ENCODE results near the gene BAHCC1. TPM values are rescaled to one million over a fixed set of nuclear protein-coding genes. Genes with fewer than 3 reads are reported as not detected.

Gene BAHCC1
- total and polyA plus RNA-seq, 2 donors (not counting 3 experiments of a cell fraction or from before 2014, with no cell fraction given) = 4.7 to 11.6 TPM

GRCh38 chr17:81404558-81405165, 9.4 kb downstream of the BAHCC1 start:
- FAIRE-seq (no peak), DNase-seq (ENCODE audit: low read depth, low spot score) (no peak)
- Histone ChIP-seq H3K36me3 (ENCODE audit: control insufficient read depth in 2 of 2, extremely low read depth in 1 of 2, insufficient read depth in 2 of 2, low read length in 2 of 2) (no peaks in the 10 kb centered on the region), H3K27me3 (ENCODE audit: control insufficient read depth in 2 of 2, insufficient read depth in 2 of 2, low read length in 2 of 2) (no peaks in the 10 kb centered on the region), H2AFZ (ENCODE audit: low read depth, low read length) (no peak overlapping the region), H3K4me2 (ENCODE audit: insufficient read depth, low read length) (no peak overlapping the region), H3K9me1 (replicated peaks; ENCODE audit: control insufficient read depth, extremely low read depth, insufficient read depth, low read length) (no peaks in the 10 kb centered on the region), H3K9me3 (replicated peaks; ENCODE audit: control insufficient read depth, insufficient read depth, low read length) (no peaks in the 10 kb centered on the region), H3K9ac (replicated peaks; ENCODE audit: extremely low read depth, insufficient read depth, low read length) (no peak overlapping the region), H3K4me1 (ENCODE audit: control insufficient read depth, extremely low read depth, insufficient read depth, low read length) (peaks cover 15% of the 10 kb centered on the region), H3K27ac (ENCODE audit: insufficient read depth, low read depth, low read length) (no peak overlapping the region), H3K79me2 (ENCODE audit: control insufficient read depth, insufficient read depth, low read length) (peaks cover 15% of the 10 kb centered on the region), H3K4me3 (replicated peaks in 1 of 3; ENCODE audit: insufficient read depth in 1 of 3, low read depth in 1 of 3, low read length in 3 of 3) (no peak overlapping the region), H4K20me1 (replicated peaks; ENCODE audit: control insufficient read depth, extremely low read depth, insufficient read depth, low read length) (no peaks in the 10 kb centered on the region)
- no TSS peak for BruUV-seq (replicated peaks)
- TF ChIP-seq GATA2 (IDR thresholded peaks at IDR 0.05; ENCODE audit: insufficient read depth, insufficient read length, low read depth, low read length) = no peak
- TF ChIP-seq, protein P1, sequence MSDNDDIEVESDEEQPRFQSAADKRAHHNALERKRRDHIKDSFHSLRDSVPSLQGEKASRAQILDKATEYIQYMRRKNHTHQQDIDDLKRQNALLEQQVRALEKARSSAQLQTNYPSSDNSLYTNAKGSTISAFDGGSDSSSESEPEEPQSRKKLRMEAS (IDR thresholded peaks at IDR 0.05; ENCODE audit: insufficient read depth, insufficient read length) = no peak
- TF ChIP-seq EZH2 (IDR thresholded peaks at IDR 0.05; ENCODE audit: borderline replicate concordance, low read depth, low read length, severe bottlenecking) = no peak
- TF ChIP-seq POLR2A (IDR thresholded peaks at IDR 0.05; ENCODE audit: low read depth, low read length) = no peak
- TF ChIP-seq POLR2AphosphoS5 (IDR thresholded peaks at IDR 0.05; ENCODE audit: insufficient read depth, low read depth, low read length) = no peak
- TF ChIP-seq MYC (IDR thresholded peaks at IDR 0.05; ENCODE audit: low read depth, low read length) = no peak
- TF ChIP-seq CTCF (IDR thresholded peaks at IDR 0.05; ENCODE audit: extremely low read depth in 1 of 2, insufficient read depth in 1 of 2, low read depth in 1 of 2, low read length in 2 of 2) = no peak
- no peak for TF ChIP-seq JUN (IDR thresholded peaks at IDR 0.05; ENCODE audit: borderline replicate concordance, insufficient read depth, insufficient read length, low read depth)
- TF ChIP-seq FOS (IDR thresholded peaks at IDR 0.05; ENCODE audit: borderline replicate concordance, insufficient read depth, low read length) = no peak
- dilution Hi-C loops (cut with MboI; ENCODE audit: extremely low pct_ligation_motif_present, low sequenced_read_pairs) = no loop called here
- ChIA-PET CTCF (interaction anchor here (0.9 to 1.4 kb wide), 5 partner anchors 15 to 80 kb away, joined by 3 to 8 read pairs (median 3); no protein-coding TSS in a partner anchor), POLR2A (interaction anchor here (1.4 kb wide), 1 partner anchor 10 kb away, joined by 3 read pairs; the partner anchor contains the start of gene BAHCC1)
- intact Hi-C loops (cut with micrococcal nuclease) = no loop called here

Data from endothelial cell of umbilical vein (primary cell).